ENCODE results near the gene OBSCN.

OBSCN gene

DNA sequence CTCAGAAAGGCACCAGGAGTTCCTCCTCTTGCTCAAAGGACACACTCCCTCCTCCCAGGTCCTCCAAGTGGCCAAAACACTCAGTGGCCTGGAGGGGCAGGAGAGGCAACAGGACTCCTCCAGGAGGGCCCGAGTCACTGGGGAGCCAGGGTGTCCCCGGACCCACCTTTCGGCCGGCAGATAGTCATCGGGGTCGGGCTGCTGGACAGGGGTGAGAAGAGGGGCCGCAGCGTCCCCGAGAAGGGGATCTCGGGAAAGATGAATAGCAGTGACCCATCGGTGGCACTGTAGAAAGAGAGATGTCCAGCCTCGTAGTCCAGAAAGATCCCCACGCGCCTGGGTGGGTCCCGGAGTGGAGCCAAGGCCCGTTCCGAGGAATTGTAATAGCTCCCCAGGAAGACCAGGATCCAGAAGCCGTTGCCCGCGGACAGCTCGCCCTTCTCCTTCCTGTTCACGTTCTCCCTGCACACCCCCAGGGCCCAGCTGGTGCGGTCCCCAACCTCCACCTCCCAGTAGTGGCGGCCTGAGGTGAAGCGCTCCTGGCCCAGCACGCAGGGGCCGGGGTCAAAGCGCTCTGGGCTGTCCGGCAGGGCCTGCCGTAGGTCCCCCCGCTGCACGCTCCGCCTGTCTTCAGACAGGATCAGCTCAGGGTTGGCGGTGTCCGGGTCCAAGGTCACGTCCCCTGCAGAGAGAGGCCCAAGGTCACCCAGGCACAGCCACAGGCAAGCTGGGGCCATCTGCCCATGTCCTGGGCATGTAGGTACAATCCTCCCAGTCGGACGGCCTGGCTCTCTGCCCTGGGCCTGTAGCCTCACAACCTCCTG, 186.9 kb downstream of the OBSCN start:
- DNase-seq = no peak

DNA sequence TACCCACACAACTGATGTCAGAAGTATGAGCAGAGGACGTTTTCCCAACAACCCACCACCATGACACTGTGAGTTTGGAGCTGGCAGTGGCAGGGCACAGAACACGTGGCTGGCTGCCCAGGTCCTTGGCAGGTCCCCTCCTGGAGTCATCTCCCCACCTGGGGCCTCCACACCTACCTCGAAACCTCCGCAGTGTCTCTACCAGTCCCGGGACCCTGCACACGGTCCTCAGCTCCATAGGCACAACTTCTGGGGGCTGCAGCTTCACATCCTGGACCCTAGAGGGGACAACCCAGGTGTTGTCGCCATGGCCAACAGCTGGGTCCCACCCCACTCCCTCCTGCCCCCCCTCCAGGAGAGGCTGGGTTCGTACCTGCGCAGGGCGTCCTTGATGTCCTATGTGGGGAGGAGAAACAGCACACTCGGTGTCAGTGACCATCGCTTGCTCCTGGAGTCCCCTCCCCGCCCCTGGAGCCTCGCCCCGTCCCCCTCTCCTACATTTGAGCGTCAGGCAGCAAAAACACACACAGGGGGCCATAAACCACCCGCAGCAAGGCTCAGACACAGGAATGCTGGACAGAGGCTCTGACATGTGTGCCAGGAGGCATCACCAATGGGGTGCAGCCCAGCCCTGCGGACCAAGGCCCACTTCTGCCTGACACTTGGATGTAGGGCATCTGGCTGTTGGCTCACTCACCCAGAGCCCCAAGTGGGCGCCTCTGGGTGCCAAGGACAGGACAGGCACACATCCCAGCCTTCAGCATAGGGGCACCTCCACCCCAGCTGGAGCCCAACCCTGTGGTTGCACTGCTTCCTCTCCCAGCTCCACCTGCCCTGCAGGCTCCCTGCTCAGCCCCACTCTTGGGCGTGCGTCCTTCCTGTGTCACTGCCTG, 189.2 kb downstream of the OBSCN start:
- DNase-seq = no peak

DNA sequence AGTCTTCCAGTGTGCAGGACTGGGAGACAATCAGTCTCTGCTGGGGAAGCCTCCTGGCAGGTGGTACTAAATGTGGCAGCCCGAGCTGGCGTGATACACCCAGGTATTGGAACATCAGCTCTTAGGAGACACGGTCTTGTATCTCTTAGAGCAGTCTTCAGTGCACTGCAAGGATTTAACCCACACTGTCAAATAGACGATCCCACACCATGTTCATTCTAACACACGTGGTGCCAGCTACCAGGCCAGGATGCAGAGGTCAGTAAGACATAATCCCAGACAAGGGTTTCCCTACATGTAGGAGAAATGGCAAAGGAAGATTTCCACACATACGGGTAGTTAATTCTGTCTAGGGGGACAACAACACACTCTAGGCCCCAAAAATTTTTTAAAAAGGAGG, 190.1 kb downstream of the OBSCN start:
- no peak for DNase-seq

DNA sequence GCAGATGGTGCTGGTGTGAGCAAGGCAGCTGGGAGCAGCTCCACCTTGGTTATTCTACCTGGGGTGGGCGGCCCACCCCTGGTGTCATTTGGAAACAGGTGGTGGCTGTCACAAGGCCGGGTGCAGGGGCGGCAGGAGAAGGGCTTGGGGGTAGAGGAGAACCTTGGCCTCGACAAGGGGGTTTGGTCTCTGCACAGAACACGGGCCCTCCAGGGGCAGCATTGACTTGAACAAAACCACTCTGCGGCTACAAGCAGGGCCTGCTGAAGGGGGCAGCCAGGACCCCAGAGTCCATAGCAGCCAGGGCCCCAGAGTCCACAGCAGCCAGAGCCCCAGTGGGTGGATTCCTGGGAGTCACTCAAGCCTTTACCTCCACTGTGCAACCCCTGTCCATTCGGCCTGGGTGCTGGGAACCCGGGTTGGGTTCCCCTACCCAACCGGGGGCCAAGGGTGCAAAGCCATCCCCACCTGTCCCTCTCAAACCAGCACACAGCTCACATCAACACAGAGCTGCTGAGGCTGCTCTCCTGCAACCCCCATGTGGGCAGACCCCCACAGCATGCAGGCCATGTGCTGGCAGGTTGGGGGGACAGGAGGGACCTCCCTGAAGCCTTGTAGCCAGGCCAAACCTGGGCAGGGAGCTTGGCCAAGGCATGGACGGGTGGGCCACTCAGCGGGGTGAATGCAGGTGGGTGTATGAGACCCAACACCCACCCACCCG, 191.1 kb downstream of the OBSCN start:
- no peak for DNase-seq

DNA sequence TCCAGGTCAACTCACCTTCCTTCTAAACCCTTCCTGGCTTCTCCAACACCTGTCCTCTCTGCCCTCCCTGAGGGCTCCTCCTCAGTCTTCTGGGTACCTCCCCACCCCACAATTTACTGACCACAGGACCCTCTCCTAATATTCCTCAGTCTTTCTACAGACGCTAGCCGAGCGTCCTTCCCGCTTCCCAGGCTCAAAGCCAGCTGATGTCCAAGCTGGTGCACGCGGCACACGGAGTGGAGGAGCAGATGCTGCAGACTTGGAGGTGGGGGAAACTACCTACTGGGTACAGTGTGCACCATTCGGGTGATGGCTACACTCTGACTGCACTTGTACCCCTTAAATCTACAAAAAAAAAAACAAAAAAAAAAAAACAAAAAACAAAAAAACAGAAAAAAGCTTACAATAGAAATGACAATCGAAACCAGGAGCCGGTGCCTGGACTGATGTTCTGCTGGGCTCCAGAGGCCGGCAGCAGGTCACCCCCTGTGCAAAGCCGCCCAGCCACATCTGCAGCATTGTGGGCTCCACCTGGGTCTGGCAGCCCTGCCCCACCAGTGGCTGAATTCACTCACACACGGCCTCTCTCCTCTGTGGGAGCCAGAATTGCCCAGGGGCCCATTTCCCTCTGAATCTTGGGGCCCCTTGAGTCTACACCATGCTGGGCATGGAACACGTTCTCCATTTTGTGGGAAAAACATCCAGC, 191.8 kb downstream of the OBSCN start:
- no peak for DNase-seq

DNA sequence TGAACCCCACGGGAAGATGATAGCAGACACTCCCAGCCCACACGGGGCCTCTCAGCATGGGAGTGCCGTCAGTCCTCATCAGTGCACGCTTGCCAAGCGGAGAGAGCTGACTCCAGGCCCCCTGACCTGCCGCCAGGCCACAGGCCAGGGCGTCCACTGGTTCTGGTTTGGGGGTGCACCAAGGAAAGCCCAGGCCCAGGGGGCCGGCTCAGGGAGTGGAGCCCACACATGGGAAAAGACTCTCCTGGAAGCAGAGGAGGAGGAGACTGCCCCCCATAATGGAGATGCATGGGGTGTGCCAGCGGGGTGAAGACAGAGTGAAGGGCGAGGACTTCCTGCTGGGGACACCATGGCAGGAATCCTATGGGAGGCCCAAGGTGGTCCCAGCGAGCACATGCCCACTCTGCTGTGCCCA, 192.4 kb downstream of the OBSCN start:
- no peak for DNase-seq

DNA sequence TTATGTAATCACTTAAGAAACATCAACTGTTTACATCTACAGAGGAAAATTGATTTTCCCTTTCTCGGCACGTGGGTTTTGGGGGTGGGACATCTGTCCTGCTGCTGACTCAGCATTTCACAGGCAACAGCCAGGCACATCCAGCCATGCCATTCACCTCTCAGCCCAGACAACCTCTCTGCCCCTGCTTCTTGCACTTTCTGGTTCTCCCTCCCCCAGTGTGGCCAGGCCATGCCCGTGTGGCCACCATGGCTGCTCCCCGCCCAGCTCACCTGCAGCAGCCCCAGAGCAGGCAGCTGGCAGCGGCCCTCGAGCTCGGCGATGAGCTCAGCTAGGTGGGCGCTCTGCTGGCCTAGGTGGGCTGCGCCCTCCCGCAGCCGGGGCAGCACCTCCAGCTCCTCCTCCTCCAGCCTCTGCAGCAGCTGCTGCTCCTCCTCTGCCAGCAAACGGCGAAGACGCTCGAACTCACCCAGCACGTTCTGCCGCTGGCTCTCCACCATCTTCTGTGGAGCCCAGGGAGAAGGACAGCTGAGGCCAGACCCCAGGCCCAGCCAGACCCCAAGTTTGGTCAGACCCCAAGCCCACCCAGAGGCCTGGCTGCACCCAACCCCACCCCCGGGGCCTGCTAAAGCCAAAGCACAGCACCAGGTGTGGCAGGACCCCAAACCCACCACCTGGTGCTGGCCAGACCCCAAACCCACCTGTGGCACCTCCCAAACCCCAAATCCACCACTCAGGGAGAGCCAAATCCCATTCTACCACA, 193.0 kb downstream of the OBSCN start:
- no peak for DNase-seq

DNA sequence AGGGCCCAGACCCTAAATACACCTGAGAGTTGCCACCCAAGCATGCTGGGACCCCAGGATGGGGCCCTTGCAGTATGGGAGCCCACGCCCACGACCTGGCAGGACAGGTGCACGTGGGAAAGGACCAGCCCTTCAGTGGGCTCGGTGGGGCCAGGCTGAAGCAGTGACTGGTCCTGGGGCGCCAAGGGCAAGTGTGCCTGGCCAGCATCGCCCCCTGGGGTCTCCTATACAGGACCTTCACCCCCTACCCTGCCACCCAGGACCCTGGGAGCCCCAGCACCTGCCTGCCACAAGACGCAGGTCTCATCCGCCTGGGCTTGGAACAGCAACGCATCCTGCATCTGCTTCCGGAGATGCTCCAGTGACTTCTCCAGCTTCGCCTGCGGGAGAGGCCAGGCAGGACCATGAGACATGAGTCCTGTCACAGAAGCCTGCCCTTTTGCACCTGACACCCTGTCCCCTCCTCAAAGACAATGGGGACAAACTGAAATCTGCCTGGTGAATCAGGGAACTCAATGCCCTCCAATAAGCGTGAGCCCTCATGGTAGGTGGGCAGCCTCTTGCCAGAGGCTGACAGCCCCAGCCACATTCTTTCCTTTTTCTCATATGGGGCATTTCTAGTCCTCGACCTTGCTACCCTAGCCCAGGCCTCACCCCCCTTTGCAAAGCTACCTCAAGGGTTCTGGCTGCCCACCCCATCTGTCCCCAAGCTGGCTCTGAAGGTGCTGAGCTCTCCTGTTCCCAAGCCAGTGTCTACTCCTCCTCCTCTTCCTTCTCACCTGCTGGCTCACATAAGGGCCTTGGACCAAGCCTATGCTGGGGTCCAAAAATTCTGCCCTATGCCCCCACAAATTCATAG, 194.2 kb downstream of the OBSCN start:
- no peak for DNase-seq

DNA sequence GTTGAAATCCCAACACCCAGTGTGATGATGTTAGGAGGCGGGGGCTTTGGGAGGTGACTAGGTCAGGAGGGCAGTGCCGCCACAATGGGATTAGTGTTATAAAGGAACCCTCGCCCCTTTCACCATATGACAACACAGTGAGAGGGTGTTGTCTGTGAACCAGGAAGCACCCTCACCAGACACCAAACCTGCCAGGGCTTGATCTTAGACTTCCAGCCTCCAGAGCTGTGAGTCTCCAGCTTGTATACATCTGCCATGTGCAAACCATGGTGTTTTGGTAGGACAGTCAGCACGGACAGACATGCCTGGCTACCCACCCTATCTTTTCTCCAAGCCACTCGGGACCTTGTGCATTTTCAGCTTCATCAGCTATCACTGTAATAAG, 194.8 kb downstream of the OBSCN start:
- DNase-seq = no peak

DNA sequence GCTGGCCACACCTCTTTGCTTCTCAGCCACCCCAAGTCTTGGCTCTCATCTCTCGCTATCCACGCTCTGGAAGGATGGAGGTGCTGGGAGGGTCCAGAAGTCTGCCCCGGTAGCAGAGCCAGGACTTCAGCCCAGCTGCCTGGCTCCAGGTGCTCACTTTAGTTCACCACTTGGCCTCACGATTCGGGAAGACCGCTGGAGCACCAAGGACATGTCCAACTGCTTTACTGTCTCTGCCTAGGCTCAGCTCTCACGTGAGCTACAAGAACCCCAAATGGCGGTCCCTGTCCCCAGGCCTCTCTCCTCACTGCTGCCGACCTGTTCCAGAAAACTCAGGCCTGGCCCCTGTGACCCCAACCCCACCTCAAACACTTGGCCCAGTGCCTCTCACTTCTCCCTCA, 195.4 kb downstream of the OBSCN start:
- no peak for DNase-seq

DNA sequence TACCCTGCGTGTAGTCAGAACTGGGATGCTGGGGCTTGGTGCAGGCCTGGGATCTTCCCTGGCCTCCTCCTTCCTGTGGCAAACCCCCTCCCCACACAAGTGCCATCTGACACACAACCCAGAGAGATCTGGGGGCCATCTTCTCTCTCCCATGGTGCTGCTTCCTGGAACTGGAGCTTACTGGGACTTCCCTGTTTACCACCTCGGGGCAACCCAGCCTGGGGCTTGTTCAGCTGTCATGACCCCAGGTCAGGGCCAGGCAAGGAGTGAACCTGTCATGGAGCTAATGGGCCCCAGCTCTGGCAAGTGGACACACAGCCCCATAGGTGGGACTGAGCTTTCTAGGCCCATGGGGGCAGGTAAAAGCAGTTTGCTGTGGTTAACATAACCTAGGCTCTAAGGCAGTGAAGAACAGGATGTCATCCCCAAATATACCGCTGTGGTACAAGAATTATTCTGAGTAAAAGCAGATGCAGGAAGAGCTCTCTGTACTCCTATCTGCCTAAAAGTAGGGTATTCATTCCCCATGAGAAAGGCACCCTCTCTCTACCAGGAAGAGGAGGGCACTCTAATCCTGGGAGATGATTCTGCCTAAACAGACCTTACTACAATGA, 196.4 kb downstream of the OBSCN start:
- DNase-seq = no peak

DNA sequence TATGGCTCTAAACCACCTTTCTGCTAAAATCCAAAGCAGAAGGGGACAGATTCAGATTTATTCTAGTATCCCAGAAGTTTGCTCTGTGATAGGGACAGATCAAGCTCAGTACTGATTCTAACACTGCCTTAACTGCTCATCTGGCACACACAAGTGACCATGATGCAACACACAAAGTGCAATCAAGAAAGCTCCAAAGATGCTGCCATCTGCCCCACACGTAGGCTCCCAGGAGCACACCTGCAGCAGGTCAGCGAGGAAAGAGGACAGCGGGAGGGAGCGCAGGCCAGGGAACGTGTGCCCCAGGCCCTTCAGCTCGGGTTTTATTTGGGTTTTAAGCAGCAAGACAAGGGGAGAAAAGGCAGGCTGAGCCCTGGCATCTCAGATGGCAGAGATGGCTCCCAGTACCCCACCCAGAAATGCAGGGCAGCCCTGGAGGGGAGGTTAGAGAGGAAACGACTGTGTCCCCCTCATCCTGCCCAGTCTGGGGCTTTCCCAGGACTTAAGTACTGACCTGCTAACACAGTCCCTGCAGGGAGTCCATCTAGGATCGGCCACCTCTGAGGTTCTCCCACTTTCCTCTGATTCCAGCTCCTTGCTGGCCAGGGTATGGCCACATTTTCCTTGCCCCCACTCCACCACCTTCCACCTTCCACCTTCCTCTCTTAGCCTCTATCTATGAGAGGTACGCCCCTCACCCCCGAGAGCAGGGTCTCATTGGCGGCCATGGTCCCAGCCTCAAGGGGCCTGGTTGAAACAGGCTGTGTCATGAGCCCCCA, 197.5 kb downstream of the OBSCN start:
- no peak for DNase-seq

DNA sequence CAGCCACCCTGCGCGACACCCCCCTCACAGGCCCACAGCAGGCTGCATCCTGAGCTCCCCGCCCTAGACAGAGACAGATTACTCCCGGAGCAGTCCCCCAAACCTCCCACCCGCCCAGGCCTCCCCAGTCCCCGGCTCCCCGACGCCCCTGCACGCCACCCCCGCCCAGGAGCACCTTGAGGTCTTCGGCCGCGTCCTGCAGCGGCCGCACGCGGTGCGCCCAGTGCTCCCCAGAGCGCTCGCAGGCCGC, 198.1 kb downstream of the OBSCN start:
- DNase-seq = no peak

DNA sequence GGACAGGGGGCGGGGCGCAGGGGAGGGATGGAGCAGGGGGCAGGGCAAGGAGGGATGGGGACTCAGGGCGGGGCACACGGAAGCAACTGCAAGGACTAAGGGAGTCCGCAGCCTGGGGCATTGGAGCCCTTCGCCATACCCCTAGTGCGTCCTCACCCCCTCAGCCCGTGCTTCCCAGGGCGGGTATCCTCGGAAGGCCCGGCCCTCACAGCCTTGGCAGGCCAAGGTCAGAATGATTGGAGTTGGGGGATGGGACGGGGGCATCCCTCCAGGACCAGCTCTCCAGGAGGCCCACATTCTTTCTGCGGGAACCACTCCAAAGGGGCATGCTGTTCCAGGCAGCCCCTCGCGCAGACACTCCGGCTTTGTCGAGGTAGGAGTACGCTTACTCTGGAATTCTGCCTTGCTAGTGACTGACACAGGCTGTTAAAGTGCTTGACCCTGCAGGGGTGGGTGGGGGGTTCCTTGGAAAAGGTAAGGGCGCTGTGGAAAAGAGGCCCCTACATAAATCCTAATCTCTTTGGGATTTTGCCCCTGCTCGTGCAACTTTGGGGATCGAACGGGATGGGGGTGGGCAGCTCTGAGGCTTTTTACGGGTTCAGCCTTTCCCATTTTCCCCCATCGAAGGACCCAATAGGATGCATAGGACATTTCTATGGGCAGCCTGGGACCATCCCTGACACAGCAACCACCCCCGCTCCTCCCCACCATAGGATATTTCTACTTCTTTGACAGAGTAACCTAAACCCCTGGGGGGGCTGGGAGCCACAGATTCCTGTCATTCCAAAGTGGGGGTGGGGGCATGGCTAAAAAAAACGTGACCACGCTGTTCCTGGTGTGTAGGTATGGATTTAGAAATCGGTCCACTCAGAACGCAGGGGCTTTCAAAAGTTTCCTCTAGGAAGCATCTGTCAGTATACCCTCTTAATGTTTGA, 199.5 kb downstream of the OBSCN start:
- DNase-seq = no peak

DNA sequence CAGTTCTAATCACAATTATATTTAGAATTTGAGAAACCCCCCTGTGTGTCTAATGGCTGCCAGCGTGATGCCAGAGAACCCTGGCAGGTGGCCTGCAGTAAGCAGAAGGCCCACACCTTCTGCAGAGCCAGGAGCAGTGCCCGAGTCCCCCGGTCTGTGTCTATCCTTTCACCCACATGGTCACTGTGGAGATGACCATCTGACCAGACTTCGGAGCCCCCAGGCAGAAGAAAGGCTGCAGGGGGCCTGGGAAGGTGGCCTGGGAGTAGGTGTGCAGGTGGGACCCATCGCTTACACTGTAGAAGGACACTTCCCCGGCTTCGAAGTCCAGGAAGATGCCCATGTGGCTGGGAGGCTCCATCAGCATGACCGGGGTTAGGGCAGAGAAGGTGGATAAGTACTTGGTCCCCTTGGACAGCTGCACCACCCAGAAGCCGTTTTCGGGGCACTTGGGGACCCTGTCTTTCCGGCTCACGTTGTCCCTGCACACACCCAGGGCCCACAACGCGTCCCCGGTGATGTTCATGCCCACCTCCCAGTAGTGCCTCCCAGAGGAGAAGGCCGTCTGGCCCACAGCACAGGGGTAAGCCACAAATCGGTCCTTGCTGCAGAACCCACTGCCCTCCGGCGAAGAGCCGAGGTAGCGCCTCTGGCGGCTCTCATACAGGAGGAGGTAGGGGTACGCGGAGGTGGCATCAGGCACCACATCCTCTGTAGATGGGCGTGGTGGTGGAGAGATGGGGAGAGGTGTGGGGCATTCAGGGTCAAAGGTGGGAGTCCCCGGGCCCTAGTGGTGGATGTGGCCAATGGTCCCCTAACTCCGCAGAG, 200.4 kb downstream of the OBSCN start:
- DNase-seq = no peak

DNA sequence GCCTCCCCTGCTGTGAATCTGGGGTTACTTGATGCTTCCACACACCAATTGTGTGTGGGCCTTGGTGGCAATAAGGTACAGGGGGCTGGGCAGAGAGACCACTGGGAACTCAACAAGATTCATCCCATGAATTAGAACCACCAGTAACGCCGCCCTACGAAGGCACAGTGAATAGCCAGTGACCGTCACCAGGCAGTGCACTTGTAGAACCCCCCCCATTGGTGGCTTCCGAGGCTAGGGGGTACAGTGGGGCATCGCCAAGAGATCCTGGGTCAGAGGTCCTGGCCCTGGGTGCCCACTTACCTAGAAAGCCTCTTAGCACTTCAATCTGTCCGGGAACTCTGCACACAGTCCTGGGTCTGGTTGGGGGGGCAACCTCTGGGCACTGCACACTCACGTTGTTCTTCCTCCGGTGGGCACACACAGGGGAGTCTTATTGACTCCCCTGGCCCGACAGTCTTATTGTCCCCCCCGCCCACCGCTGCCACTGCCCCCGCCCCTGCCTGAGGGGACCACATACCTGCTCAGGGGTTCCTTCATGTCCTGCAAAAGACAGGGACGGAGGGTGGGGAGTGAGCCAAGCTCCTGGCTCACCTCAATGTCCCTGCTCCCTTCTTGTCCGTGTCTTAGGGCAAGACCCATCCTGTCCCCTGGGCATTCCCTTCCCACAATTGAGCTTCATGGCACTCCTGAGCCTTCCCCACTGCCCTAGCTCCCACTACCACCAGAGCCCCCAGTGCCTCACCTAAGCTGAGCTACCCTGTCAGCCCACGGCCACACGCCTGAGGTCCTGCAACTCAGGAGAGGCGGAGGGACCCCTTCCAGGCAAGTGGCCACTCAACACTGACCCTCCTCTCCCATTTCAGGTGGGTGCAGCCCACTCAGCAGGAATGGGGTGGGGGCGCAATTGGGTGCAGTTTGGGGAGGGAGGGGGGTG, 201.3 kb downstream of the OBSCN start:
- DNase-seq = no peak

DNA sequence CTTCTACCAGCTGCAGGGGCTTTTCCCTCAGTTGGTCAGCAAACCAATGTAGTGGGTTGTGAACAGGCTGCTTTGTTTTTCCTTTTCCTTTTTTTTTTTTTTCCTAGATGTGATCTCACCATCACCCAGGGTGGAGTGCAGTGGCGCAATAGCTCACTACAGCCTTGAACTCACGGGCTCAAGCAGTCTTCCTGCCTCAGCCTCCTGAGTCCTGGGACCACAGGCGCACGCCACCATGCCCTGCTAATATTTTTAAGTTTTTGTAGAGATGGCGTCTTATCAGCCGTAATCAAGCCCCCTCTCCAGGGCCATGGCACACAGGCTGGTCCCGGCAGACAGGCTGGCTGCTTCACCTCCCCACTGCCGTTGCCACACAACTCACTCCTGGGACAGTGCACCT, 202.2 kb downstream of the OBSCN start:
- no peak for DNase-seq
